Natural killer cell (primary cell): ENCODE measurements around the gene CCDC136. TPM values are rescaled to one million over a fixed set of nuclear protein-coding genes. Genes with fewer than 3 reads are reported as not detected.

Experiments used
- ATAC-seq, 3 donors: fragments of 150-1000 bp in 2 of 3; fragments of 200-7000 bp in 1 of 3; cut with Tn5 transposase; 1 replicate in 1 of 3; 2 replicates in 2 of 3; pipeline ENCODE4 v1.10.0; 2021; ENCODE audit warnings: mild to moderate bottlenecking in 2 of 3, moderate library complexity in 2 of 3
- DNase-seq, 2 donors: peaks; one replicate each; pipeline versions ENCODE4 v3.0.0 to v3.0.0-alpha.2; 2013 to 2021; ENCODE audit warnings: mixed read lengths in 1 of 2
- H3K27ac ChIP-seq: one replicate; pipeline ENCODE4 v1.5.1; 2013; ENCODE audit warnings: mild to moderate bottlenecking, low read length
- H3K27me3 ChIP-seq: one replicate; pipeline ENCODE4 v1.6.1; 2013; ENCODE audit warnings: low read length; ENCODE audit not compliant: control insufficient read depth, insufficient read depth
- H3K36me3 ChIP-seq: one replicate; pipeline ENCODE4 v1.6.1; 2013; ENCODE audit warnings: low read length; ENCODE audit not compliant: control insufficient read depth, insufficient read depth
- H3K4me1 ChIP-seq: one replicate; pipeline ENCODE4 v1.6.1; 2013; ENCODE audit warnings: low read length; ENCODE audit not compliant: control insufficient read depth, insufficient read depth
- H3K4me3 ChIP-seq: one replicate; pipeline ENCODE4 v1.5.1; 2013; ENCODE audit warnings: low read length
- H3K9me3 ChIP-seq: one replicate; pipeline ENCODE4 v1.6.1; 2013; ENCODE audit warnings: low read length; ENCODE audit not compliant: control insufficient read depth, insufficient read depth
- H3K27ac Mint-ChIP-seq, 2 donors: one replicate each; pipeline ENCODE4 v1.8.0; 2022; ENCODE audit warnings: mild to moderate bottlenecking in 2 of 2, mixed read lengths in 2 of 2, moderate library complexity in 1 of 2
- H3K27me3 Mint-ChIP-seq, 2 donors: one replicate each; pipeline ENCODE4 v1.8.0; 2022; ENCODE audit warnings: low read depth in 2 of 2, mixed read lengths in 2 of 2
- H3K36me3 Mint-ChIP-seq: one replicate; pipeline ENCODE4 v1.8.0; 2022; ENCODE audit warnings: mixed read lengths
- H3K4me1 Mint-ChIP-seq, 2 donors: one replicate each; pipeline ENCODE4 v1.8.0; 2022; ENCODE audit warnings: mixed read lengths in 2 of 2
- H3K4me3 Mint-ChIP-seq: one replicate; pipeline ENCODE4 v1.8.0; 2022; ENCODE audit warnings: mild to moderate bottlenecking, moderate library complexity, mixed read lengths
- H3K9me3 Mint-ChIP-seq, 2 donors: one replicate each; pipeline ENCODE4 v1.8.0; 2022; ENCODE audit warnings: mixed read lengths in 2 of 2
- CTCF ChIP-seq: fragments of 200-600 bp; IDR thresholded peaks from one replicate; pipeline ENCODE4 v1.8.0; 2022; ENCODE audit warnings: antibody characterized with exemption
- WGBS: methylation state at CpG from one replicate; pipeline ENCODE4 v1.1.7; 2013; ENCODE audit warnings: missing lambda C conversion rate; ENCODE audit not compliant: insufficient coverage; 5-methylcytosine and 5-hydroxymethylcytosine counted together
- intact Hi-C: fragments of 100-400 bp; cut with micrococcal nuclease; formaldehyde crosslinking; loops from one replicate; pipeline ENCODE4 v1.14.2; 2022
- total RNA-seq, 4 donors: library from RNA; stranded (reverse); fragments of 120-200 nt in 1 of 4; gene quantifications; one replicate each; pipeline versions ENCODE4 v1.2.3 to v1.2.4, GENCODE V29; 2013 to 2022

The CCDC136 gene
- total RNA-seq, 3 donors from 2014 or later (not counting 1 experiment from before 2014, with no cell fraction given), result 10.9 to 17.5 (median 13.2) TPM

- no peaks in the 10 kb centered on the region for H3K27me3 Mint-ChIP-seq
- H3K36me3 Mint-ChIP-seq, result no peaks in the 10 kb centered on the region
- Histone ChIP-seq H3K27me3 (no peaks in the 10 kb centered on the region), H3K27ac (no peak overlapping the region), H3K9me3 (no peaks in the 10 kb centered on the region), H3K4me3 (no peak overlapping the region), H3K36me3 (peaks cover 5% of the 10 kb centered on the region), H3K4me1 (peaks cover 19% of the 10 kb centered on the region)
- H3K9me3 Mint-ChIP-seq, result no peaks in the 10 kb centered on the region
- no peak for DNase-seq
- H3K27ac Mint-ChIP-seq, result peak overlapping the region in 1 of 2 donors; percentile 1
- ATAC-seq, result no peak
- H3K4me1 Mint-ChIP-seq, result peaks cover 14 to 29% of the 10 kb centered on the region in 2 donors
- no peak for TF ChIP-seq CTCF
- intact Hi-C loops, result no loop called here
- 40% methylated on average over 5 of the region's 10 CpGs for WGBS
- no peak overlapping the region for H3K4me3 Mint-ChIP-seq
Measured at GRCh38 chr7:128860158-128861073, 68.6 kb downstream of the CCDC136 start.

GRCh38 chr7:128861957-128862570, 70.3 kb downstream of the CCDC136 start:
- Histone ChIP-seq H3K4me1 (peaks cover 19% of the 10 kb centered on the region), H3K4me3 (peak overlapping the region; percentile 73), H3K36me3 (peaks cover 7% of the 10 kb centered on the region), H3K9me3 (no peaks in the 10 kb centered on the region), H3K27me3 (no peaks in the 10 kb centered on the region), H3K27ac (peak overlapping the region; percentile 25)
- H3K4me3 Mint-ChIP-seq, result peak overlapping the region; percentile 98
- no peaks in the 10 kb centered on the region for H3K9me3 Mint-ChIP-seq
- 76% methylated on average over 15 of the region's 15 CpGs for WGBS
- peak overlapping the region; percentile 88 to 96 for H3K27ac Mint-ChIP-seq
- DNase-seq, result no peak
- no peaks in the 10 kb centered on the region for H3K36me3 Mint-ChIP-seq
- H3K27me3 Mint-ChIP-seq, result no peaks in the 10 kb centered on the region
- no peak for TF ChIP-seq CTCF
- peaks cover 16 to 34% of the 10 kb centered on the region in 2 donors for H3K4me1 Mint-ChIP-seq
- intact Hi-C loops, result no loop called here
- no peak for ATAC-seq

- peaks cover 7% of the 10 kb centered on the region for H3K36me3 ChIP-seq
- H3K27me3 Mint-ChIP-seq, result no peaks in the 10 kb centered on the region
- DNase-seq (peak; percentile 99), ATAC-seq (peak; percentile 87 to 93 (median 91))
- H3K9me3 ChIP-seq, result no peaks in the 10 kb centered on the region
- peaks cover 16 to 34% of the 10 kb centered on the region in 2 donors for H3K4me1 Mint-ChIP-seq
- intact Hi-C loops, result no loop called here
- no peaks in the 10 kb centered on the region for H3K27me3 ChIP-seq
- peak within 1 kb of the TSS; percentile 73 for H3K4me3 ChIP-seq
- no peaks in the 10 kb centered on the region for H3K9me3 Mint-ChIP-seq
- H3K27ac ChIP-seq, result peak within 1 kb of the TSS; percentile 74
- TF ChIP-seq CTCF, result no peak
- WGBS, result under 1% methylated on average over 65 of the region's 65 CpGs
- H3K4me3 Mint-ChIP-seq, result peak within 1 kb of the TSS; percentile 98
- H3K27ac Mint-ChIP-seq, result peak within 1 kb of the TSS; percentile 88 to 96
- H3K36me3 Mint-ChIP-seq, result no peaks in the 10 kb centered on the region
- peaks cover 19% of the 10 kb centered on the region for H3K4me1 ChIP-seq
Measured at GRCh38 chr7:128862571-128863432, 71.0 kb downstream of the CCDC136 start, which contains the start of gene ATP6V1F. ATP6V1F (plus strand) TSS chr7:128862856; CDS start chr7:128862905, 49 bp downstream.
